K562 (cell line): Measurements from ENCODE around the gene PIP4K2A.

Experiments used
- CBX8 ChIP-seq: fragments of 200-600 bp; sonication (generic); IDR thresholded peaks from 2 replicates; pipeline ENCODE4 v1.6.1; 2012; ENCODE audit warnings: borderline replicate concordance, mixed run types, low read depth, mild to moderate bottlenecking, moderate library complexity, mixed read lengths, low read length, control low read depth, inconsistent platforms; ENCODE audit not compliant: poor library complexity, severe bottlenecking; ENCODE audit errors: extremely low read depth
- CTCF ChIP-seq, 3 experiments: IDR thresholded peaks in 2 of 3; conservative IDR thresholded peaks in 1 of 3; 2 replicates each; pipeline ENCODE4 v1.5.1; 2011 to 2012; ENCODE audit warnings: low read length in 3 of 3, mild to moderate bottlenecking in 3 of 3, control low read depth in 2 of 3, improper control_type of control experiment in 1 of 3, inconsistent platforms in 1 of 3, low read depth in 1 of 3, mixed read lengths in 1 of 3, moderate library complexity in 1 of 3; ENCODE audit not compliant: insufficient read depth in 2 of 3
- KDM1A ChIP-seq, 2 experiments: fragments of 450-650 bp; IDR thresholded peaks; 2 replicates each; pipeline ENCODE4 v1.6.1; 2016; ENCODE audit warnings: mild to moderate bottlenecking in 2 of 2
- MAZ ChIP-seq, 2 experiments: fragments of 450-650 bp in 1 of 2; sonication (generic) in 1 of 2; formaldehyde crosslinking; IDR thresholded peaks in 1 of 2; conservative IDR thresholded peaks in 1 of 2; 2 replicates each; pipeline versions ENCODE4 v1.4.0 to v1.5.0; 2020; ENCODE audit warnings: mild to moderate bottlenecking in 1 of 2, missing genetic modification reagents in 1 of 2
- NR0B1 ChIP-seq: fragments of 450-650 bp; IDR thresholded peaks from one replicate; pipeline ENCODE4 v1.6.1; 2018; ENCODE audit warnings: mild to moderate bottlenecking, moderate library complexity; ENCODE audit not compliant: partially characterized antibody
- RFX1 ChIP-seq: fragments of 450-650 bp; IDR thresholded peaks from 2 replicates; pipeline ENCODE4 v1.6.1; 2016; ENCODE audit warnings: mild to moderate bottlenecking, moderate library complexity
- RNF219 ChIP-seq: fragments of 250-450 bp; sonication (Bioruptor Pico); IDR thresholded peaks from 2 replicates; pipeline ENCODE4 v1.5.0; 2022; ENCODE audit warnings: mild to moderate bottlenecking
- SIN3A ChIP-seq, 2 experiments: fragments of 150-350 bp in 1 of 2; IDR thresholded peaks; 2 replicates each; pipeline ENCODE4 v1.6.1; 2011 to 2016; ENCODE audit warnings: borderline replicate concordance in 2 of 2, low read depth in 2 of 2, low read length in 2 of 2, mild to moderate bottlenecking in 2 of 2, moderate library complexity in 2 of 2; ENCODE audit not compliant: control insufficient read depth in 1 of 2
- TBP ChIP-seq: optimal IDR thresholded peaks from 2 replicates; pipeline ENCODE3; 2011; ENCODE audit warnings: low read depth, low read length, improper control_type of control experiment
- ZEB2 ChIP-seq: fragments of 450-650 bp; IDR thresholded peaks from 2 replicates; pipeline ENCODE4 v1.6.1; 2016
- ZNF174 ChIP-seq: fragments of 250-450 bp; sonication (Bioruptor Pico); IDR thresholded peaks from 2 replicates; pipeline ENCODE4 v1.4.0; 2020; ENCODE audit warnings: mild to moderate bottlenecking

GRCh38 chr10:22674573-22674930 lies 39.8 kb downstream of the PIP4K2A start:
- TF ChIP-seq SIN3A (IDR thresholded peaks at IDR 0.05; ENCODE audit: borderline replicate concordance in 2 of 2, control insufficient read depth in 1 of 2, low read depth in 2 of 2, low read length in 2 of 2): no peak
- no peak for TF ChIP-seq ZEB2
- TF ChIP-seq CTCF (IDR thresholded peaks at IDR 0.05 in 2 of 3, conservative IDR thresholded peaks at IDR 0.05 in 1 of 3; ENCODE audit: insufficient read depth in 2 of 3, low read depth in 1 of 3, low read length in 3 of 3): no peak
- TF ChIP-seq MAZ (CRISPR knock-in tag; conservative IDR thresholded peaks at IDR 0.05 in 1 of 2, IDR thresholded peaks at IDR 0.05 in 1 of 2): no peak
- no peak for TF ChIP-seq CBX8
- no peak for TF ChIP-seq KDM1A (IDR thresholded peaks at IDR 0.05)
- no peak for TF ChIP-seq NR0B1
- TF ChIP-seq TBP: no peak
- no peak for TF ChIP-seq RFX1
- no peak for TF ChIP-seq ZNF174
- no peak for TF ChIP-seq RNF219 (CRISPR knock-in tag)
